GM18526 (cell line): ENCODE measurements around the gene ATP1B4.

Source experiments
- POLR2A ChIP-seq: IDR thresholded peaks from 3 replicates; pipeline ENCODE4 v1.6.1; 2011; ENCODE audit not compliant: insufficient read length; ENCODE audit errors: extremely low read depth

ATP1B4 gene

GRCh38 chrX:120428309-120428708 is 66.4 kb downstream of the ATP1B4 start:
- no peak for TF ChIP-seq POLR2A

- no peak for TF ChIP-seq POLR2A
Observed at GRCh38 chrX:120429776-120430540, 68.1 kb downstream of the ATP1B4 start.
